Keratinocyte (primary cell): ENCODE results near the gene PPP2R1A. TPM values are rescaled to one million over a fixed set of nuclear protein-coding genes. Genes with fewer than 3 reads are reported as not detected.

Experiments
- DNase-seq: peaks from one replicate; pipeline ENCODE4 v3.0.0-alpha.2; 2011; ENCODE audit warnings: low read depth, missing footprints, low spot score
- FAIRE-seq: peaks from 2 replicates; lab custom pipeline; 2011; peaks lifted over from hg19 to GRCh38; lab: Jason Lieb, UNC
- H2AFZ ChIP-seq: 2 replicates; pipeline ENCODE4 v1.6.0; 2012; ENCODE audit warnings: low read length, control low read depth, inconsistent platforms; ENCODE audit not compliant: control insufficient read depth
- H3K27ac ChIP-seq: 2 replicates; pipeline ENCODE4 v1.5.1; 2011; ENCODE audit warnings: low read length; ENCODE audit not compliant: control insufficient read depth, insufficient read depth
- H3K27me3 ChIP-seq: 3 replicates; pipeline ENCODE4 v1.6.0; 2011; ENCODE audit warnings: low read length; ENCODE audit not compliant: control insufficient read depth, insufficient read depth; ENCODE audit errors: extremely low read depth
- H3K36me3 ChIP-seq, 2 experiments: 2 replicates in 1 of 2; 3 replicates in 1 of 2; pipeline ENCODE4 v1.5.1; 2011; ENCODE audit warnings: low read length in 2 of 2, mild to moderate bottlenecking in 1 of 2; ENCODE audit not compliant: control insufficient read depth in 2 of 2, insufficient read depth in 2 of 2; ENCODE audit errors: extremely low read depth in 1 of 2
- H3K4me1 ChIP-seq: 3 replicates; pipeline ENCODE4 v1.5.1; 2011; ENCODE audit warnings: low read length; ENCODE audit not compliant: control insufficient read depth, insufficient read depth; ENCODE audit errors: extremely low read depth
- H3K4me2 ChIP-seq: 3 replicates; pipeline ENCODE4 v1.6.0; 2011; ENCODE audit warnings: low read depth, low read length; ENCODE audit not compliant: control insufficient read depth, insufficient read depth; ENCODE audit errors: extremely low read depth
- H3K4me3 ChIP-seq, 3 experiments: fragments of 200-600 bp in 1 of 3; sonication (generic) in 1 of 3; 2 replicates in 2 of 3; 3 replicates in 1 of 3; pipeline ENCODE4 v1.5.1; 2011 to 2016; ENCODE audit warnings: low read length in 3 of 3, mild to moderate bottlenecking in 3 of 3, control low read depth in 2 of 3, inconsistent platforms in 1 of 3, low read depth in 1 of 3, mixed read lengths in 1 of 3, mixed run types in 1 of 3, moderate library complexity in 1 of 3; ENCODE audit not compliant: control insufficient read depth in 2 of 3, insufficient read depth in 2 of 3; ENCODE audit errors: extremely low read depth in 1 of 3
- H3K79me2 ChIP-seq: 2 replicates; pipeline ENCODE4 v1.6.0; 2012; ENCODE audit warnings: low read length; ENCODE audit not compliant: control insufficient read depth, insufficient read depth
- H3K9ac ChIP-seq: 3 replicates; pipeline ENCODE4 v1.6.0; 2011; ENCODE audit warnings: low read length; ENCODE audit not compliant: control insufficient read depth, insufficient read depth; ENCODE audit errors: extremely low read depth
- H3K9me1 ChIP-seq: 3 replicates; pipeline ENCODE4 v1.6.0; 2011; ENCODE audit warnings: low read length; ENCODE audit not compliant: control insufficient read depth, insufficient read depth; ENCODE audit errors: extremely low read depth
- H3K9me3 ChIP-seq: 2 replicates; pipeline ENCODE4 v1.5.1; 2012; ENCODE audit warnings: low read depth, low read length; ENCODE audit not compliant: control insufficient read depth
- H4K20me1 ChIP-seq: 3 replicates; pipeline ENCODE4 v1.6.0; 2011; ENCODE audit warnings: low read length; ENCODE audit not compliant: control insufficient read depth, insufficient read depth; ENCODE audit errors: extremely low read depth
- EZH2 ChIP-seq: IDR thresholded peaks from one replicate; pipeline ENCODE4 v1.6.1; 2012; ENCODE audit warnings: inconsistent platforms, mild to moderate bottlenecking, low read length, moderate library complexity
- dilution Hi-C: fragments of 300-500 bp; cut with MboI; formaldehyde crosslinking; loops from one replicate; pipeline ENCODE4 v1.7.0; 2020; ENCODE audit warnings: low sequenced_read_pairs; ENCODE audit not compliant: extremely low pct_ligation_motif_present
- polyA plus RNA-seq, 5 experiments: library from polyadenylated mRNA; depleted of rRNA in 3 of 5; stranded (reverse) in 3 of 5; stranded (forward) in 1 of 5; unstranded in 1 of 5; fragments of >200 nt; gene quantifications; 1 replicate in 1 of 5; 2 replicates in 3 of 5; 3 replicates in 1 of 5; pipeline versions ENCODE4 v1.2.1 to v1.2.3, GENCODE V29; 2011 to 2012; ENCODE audit warnings: missing spikeins in 2 of 5, low read depth in 1 of 5, low replicate concordance in 1 of 5
- TF ChIP-seq, protein P1 (sequence below), 3 experiments: IDR thresholded peaks in 1 of 3; conservative IDR thresholded peaks in 1 of 3; optimal IDR thresholded peaks in 1 of 3; 2 replicates in 2 of 3; 3 replicates in 1 of 3; pipeline versions ENCODE3 to v1.5.1; 2011; ENCODE audit warnings: low read length in 3 of 3, mild to moderate bottlenecking in 3 of 3, moderate library complexity in 2 of 3, control low read depth in 1 of 3, inconsistent platforms in 1 of 3; ENCODE audit not compliant: insufficient read depth in 2 of 3; ENCODE audit errors: extremely low read depth in 1 of 3

PPP2R1A gene
- polyA plus RNA-seq, 1 donor (not counting 4 experiments of a cell fraction or from before 2014, with no cell fraction given), result 130 TPM

DNA sequence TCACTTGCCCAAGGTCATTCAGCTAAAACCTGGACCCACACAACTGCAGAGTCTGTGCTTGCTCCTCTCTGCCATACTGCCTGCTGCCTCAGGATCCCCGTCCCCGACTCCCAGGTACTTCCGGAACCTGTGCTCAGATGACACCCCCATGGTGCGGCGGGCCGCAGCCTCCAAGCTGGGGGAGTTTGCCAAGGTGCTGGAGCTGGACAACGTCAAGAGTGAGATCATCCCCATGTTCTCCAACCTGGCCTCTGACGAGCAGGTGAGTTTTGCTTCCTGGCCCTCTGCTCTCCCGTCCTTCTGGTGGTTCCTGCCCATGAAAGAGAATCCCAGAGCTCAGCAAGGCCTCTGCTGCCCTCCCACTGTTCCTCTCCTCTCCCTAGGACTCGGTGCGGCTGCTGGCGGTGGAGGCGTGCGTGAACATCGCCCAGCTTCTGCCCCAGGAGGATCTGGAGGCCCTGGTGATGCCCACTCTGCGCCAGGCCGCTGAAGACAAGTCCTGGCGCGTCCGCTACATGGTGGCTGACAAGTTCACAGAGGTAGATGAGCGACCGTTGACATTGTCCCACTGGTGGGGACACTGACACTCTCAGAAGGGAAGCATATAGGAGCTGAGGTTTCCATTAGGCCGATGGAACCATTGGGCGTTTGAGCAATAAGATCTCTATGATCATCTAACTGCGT is 22.9 kb downstream of the PPP2R1A start:
- Histone ChIP-seq H3K36me3 (peaks cover 51 to 57% of the 10 kb centered on the region in 2 experiments), H3K4me3 (no peak overlapping the region), H2AFZ (no peak overlapping the region), H3K9me1 (no peaks in the 10 kb centered on the region), H3K4me1 (no peaks in the 10 kb centered on the region), H3K27ac (no peak overlapping the region), H3K9me3 (no peaks in the 10 kb centered on the region), H4K20me1 (peaks cover 3% of the 10 kb centered on the region), H3K9ac (no peak overlapping the region), H3K27me3 (no peaks in the 10 kb centered on the region), H3K79me2 (peaks cover 18% of the 10 kb centered on the region), H3K4me2 (no peak overlapping the region)
- DNase-seq (no peak), FAIRE-seq (no peak)
- dilution Hi-C loops, result no loop called here
- no peak for TF ChIP-seq EZH2
- TF ChIP-seq, protein P1, sequence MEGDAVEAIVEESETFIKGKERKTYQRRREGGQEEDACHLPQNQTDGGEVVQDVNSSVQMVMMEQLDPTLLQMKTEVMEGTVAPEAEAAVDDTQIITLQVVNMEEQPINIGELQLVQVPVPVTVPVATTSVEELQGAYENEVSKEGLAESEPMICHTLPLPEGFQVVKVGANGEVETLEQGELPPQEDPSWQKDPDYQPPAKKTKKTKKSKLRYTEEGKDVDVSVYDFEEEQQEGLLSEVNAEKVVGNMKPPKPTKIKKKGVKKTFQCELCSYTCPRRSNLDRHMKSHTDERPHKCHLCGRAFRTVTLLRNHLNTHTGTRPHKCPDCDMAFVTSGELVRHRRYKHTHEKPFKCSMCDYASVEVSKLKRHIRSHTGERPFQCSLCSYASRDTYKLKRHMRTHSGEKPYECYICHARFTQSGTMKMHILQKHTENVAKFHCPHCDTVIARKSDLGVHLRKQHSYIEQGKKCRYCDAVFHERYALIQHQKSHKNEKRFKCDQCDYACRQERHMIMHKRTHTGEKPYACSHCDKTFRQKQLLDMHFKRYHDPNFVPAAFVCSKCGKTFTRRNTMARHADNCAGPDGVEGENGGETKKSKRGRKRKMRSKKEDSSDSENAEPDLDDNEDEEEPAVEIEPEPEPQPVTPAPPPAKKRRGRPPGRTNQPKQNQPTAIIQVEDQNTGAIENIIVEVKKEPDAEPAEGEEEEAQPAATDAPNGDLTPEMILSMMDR (optimal IDR thresholded peaks at IDR 0.05 in 1 of 3, IDR thresholded peaks at IDR 0.05 in 1 of 3, conservative IDR thresholded peaks at IDR 0.05 in 1 of 3; ENCODE audit: extremely low read depth in 1 of 3, insufficient read depth in 2 of 3, low read length in 3 of 3), result no peak

DNA sequence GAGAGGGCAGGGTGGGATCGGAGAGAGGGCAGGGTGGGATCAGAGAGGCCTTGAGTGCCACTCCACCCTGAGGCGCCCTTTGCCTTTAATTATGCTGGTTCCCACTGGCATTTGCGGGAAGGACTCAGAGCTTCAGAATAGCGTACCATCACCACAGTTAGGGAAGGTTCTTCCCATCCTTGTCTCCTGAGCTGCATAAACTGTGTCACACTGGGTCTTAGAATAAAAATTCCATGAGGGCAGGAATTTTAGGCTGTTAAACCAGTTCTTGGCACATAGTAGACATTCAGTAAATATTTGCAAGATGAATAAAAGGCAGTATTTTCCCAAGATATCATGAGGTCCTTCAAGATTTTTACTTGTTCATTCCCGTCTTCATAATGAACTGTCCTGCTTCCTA is 24.4 kb downstream of the PPP2R1A start:
- Histone ChIP-seq H3K9me1 (no peaks in the 10 kb centered on the region), H3K36me3 (peaks cover 54% of the 10 kb centered on the region in 2 experiments), H3K4me2 (no peak overlapping the region), H3K4me1 (no peaks in the 10 kb centered on the region), H2AFZ (no peak overlapping the region), H3K27me3 (no peaks in the 10 kb centered on the region), H3K79me2 (peaks cover 7% of the 10 kb centered on the region), H3K4me3 (no peak overlapping the region), H3K27ac (no peak overlapping the region), H3K9ac (no peak overlapping the region), H4K20me1 (peaks cover 3% of the 10 kb centered on the region), H3K9me3 (no peaks in the 10 kb centered on the region)
- dilution Hi-C loops, result no loop called here
- TF ChIP-seq EZH2, result no peak
- TF ChIP-seq, protein P1 (optimal IDR thresholded peaks at IDR 0.05 in 1 of 3, IDR thresholded peaks at IDR 0.05 in 1 of 3, conservative IDR thresholded peaks at IDR 0.05 in 1 of 3; ENCODE audit: extremely low read depth in 1 of 3, insufficient read depth in 2 of 3, low read length in 3 of 3), result no peak
- DNase-seq, result no peak
- FAIRE-seq, result no peak
